EL (cell line): Measurements from ENCODE around the gene EEF1AKMT3.
"Not testable (repeated sequence)": the region's sequence is repeated elsewhere in the genome, so short reads cannot be mapped to it uniquely, and the experiment has no call there.

Experiments
- DNase-seq: peaks from one replicate; pipeline ENCODE4 v3.0.0-alpha.2; 2016

The EEF1AKMT3 gene

DNA sequence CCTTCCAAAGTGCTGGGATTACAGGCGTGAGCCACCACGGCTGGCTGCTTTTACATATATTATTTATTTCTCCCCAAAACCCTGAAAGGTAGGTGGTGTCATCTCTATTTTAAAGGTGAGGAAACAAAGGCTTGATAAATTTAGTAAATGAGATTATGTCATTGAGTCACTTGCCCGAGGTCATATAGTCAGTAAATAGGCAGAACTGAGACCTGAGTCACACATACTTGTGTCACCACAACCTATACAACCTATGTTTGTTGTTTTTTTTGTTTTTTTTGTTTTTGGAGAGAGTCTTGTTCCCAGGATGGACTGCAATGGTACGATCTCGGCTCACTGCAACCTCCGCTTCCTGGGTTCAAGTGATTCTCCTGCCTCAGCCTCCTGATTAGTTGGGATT is 22.9 kb downstream of the EEF1AKMT3 start:
- peak; percentile 52 for DNase-seq

DNA sequence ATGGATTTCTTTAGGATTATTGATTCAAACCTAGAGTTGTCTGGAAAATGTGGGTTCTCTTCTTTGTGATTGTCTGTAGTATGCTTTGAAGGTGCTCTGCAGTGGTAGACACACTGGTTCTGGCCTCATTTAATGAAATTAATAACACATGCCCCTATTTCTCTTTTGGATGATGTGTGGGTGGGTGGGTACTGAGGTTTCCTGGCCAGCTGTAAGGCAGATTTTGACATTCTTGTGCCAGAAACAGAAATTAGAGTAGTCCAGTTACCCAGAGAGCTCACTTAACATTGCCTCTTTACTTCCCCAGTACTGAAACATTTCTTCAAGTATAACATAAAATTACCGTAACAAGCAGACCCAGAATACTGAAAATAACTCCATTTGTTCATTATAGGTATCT is 24.6 kb downstream of the EEF1AKMT3 start:
- no peak for DNase-seq

DNA sequence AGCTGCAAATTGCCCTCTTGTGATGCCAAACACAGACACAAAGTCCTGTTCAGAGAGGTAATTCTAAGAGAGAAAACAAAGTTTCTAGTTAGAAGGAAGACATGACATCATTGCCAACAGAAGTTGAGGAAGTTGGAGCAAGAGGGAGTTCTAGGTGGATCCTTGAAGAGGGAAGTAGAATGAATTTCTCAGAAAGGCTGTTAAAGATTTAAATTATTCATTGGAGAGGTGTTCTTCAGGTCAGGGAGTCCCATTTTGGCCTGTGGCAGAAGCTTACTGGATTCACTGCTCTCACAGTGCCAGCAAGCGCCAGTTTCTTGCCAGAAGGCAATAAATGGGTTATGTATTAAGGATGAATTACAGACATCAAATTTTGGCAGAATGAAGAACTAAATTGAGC is 25.5 kb downstream of the EEF1AKMT3 start:
- DNase-seq = no peak

DNA sequence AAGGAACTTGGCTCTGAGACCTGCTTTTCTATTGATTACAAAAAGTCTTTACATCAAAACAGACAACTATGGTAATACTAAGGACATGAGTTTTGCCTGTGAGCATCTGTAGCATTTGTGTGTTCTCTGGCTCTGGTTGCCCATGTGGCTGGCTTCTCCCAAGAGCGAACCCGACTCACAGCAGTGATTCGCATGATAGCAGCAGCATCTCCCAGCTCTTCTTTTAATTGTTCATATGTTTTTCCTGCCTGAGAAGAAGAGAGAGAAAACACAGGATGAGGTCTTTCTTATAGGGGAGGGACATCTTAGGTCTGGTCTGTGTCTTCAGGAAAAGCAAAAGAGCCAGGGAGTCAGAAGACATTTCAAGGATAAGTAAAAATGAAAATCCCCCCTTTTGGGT is 28.6 kb downstream of the EEF1AKMT3 start:
- DNase-seq = no peak

DNA sequence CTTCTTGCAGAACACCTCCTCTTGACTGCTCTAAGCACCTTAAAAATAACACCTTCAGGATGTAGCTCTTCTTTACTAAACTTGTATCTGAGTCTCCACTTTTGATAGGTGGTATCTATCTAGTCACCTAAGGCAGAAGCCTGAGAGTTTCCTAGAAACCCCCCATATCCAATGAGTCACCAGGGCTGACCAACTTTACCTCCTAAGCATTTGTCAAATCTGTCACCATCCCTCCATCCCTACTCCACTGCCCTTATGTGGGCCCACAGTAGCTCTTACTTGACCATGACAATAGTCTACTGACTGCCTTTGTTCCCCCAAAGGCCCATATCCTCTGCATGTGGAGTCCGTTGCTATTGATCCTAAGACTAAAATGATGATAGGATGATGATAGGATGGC is 30.2 kb downstream of the EEF1AKMT3 start:
- no peak for DNase-seq

DNA sequence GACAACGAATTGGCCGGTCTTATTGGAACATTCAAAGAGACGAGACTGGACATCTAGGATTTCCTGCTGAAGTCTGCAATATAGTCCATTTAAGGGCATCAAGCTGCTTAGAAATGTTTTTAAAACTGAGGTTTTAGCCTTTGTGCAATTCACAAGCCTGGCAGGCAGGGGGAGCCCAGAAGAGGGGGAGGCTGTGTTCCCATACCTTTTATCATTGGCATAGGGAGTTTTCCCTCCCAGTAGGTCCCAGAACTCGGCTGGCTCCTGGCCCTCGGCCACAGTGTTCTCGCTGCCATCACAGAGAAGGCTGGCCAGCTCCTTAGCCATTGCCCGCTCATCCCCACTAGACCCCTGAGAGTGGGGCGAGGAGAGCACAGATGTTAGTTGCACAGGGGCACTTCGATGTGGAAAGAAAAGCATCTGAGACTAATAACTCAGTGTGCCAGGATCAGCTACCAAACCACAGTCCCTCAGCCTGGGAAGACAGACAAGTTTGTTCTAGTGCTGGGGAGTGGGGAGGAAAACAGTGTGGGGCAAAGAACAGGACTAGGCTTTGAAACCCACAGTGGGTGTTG is 31.0 kb downstream of the EEF1AKMT3 start:
- peak; percentile 61 for DNase-seq

DNA sequence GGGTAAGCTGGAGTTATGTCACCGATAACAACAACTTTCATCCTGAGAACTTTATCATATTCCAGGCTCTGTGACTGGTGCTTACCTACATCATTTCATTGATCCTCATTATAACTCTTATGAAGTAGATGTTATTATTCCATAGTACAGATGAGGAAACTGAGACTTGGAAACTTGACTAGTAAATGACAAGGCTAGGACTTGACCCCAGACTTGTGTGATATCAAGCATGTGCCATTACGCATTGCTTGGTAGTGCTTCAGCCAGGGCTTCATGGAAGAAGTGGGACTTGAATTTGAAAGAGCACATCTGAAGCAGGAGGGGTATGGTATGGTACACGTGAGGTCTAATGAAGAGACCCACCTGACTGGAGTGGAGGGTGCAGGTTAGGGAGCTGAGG is 34.3 kb downstream of the EEF1AKMT3 start:
- DNase-seq = no peak

DNA sequence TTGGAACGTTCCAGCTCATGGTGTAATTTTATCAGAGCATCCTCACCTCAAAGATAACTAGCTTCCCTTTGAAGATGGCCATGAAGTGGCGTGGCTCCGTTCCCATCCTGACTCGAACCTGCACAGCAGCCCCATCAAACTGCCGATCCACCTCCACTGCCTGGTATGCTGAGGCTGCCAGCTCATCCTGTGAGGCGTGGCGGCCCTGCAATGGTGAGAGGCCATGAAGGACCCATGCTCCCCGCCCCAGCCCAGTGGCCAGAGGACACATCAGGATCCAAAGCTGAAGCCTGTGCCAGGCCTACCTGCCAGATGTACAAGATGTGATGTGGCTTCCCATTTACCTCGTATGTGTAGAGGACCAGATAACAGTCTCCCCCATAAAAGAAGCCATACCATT is 34.9 kb downstream of the EEF1AKMT3 start:
- no peak for DNase-seq

DNA sequence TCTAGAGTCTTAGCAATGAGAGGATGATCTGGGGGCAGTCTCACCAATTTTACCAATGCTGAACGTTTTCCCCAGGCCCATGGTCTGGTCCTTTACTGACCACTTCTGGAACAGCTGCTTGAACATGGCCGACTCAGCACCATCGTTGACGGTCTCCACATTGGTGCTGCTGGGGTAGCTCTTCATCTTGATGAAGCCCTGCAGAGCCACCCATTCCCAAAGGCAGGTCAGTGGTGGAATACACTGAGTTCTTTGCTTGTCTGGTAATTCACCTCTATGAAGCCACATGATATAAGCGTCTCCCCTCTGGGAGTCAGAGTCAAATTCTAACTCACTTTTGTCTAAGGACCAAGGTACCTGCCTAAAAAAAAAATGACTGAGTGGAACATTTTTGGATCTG is 35.9 kb downstream of the EEF1AKMT3 start:
- no peak for DNase-seq

DNA sequence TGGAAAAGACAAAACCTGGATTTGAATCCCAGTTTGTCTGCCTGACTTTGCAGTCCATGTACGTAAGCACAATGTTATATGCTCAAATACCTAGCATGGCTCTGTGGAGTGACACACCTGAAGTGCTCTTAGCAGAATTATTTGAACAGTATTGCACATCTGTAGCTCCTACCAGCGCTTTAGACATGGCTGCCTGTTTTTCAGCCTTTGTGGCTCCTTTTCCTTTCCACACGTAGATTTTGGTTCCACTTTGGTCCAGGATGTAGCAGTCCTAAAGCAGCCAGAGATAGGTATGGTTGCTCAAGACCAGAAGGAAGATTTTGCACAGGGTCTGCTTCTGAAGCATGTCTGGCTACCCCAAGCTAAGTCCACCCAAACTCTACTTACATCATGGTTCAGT is 37.0 kb downstream of the EEF1AKMT3 start:
- DNase-seq = no peak

DNA sequence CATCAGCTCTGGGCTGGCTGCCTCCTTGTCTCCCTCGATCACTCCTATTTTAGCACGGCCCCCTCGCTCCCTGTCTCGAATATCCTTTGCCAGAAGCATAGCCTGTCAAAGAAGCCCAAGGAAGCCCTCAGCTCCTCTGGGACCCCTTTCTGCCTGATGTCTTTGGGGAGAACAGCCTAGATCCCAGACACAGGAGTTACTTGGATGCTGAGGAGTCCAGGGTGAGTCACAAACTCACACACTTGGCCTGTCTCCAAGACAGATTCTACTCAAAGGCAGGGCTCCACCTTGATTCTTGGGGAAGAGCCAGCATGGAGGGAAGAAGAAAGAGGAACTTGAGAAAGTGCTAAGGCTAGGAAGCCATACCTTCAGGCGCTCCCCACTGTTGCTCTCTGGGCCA is 38.0 kb downstream of the EEF1AKMT3 start:
- peak; percentile 55 for DNase-seq

DNA sequence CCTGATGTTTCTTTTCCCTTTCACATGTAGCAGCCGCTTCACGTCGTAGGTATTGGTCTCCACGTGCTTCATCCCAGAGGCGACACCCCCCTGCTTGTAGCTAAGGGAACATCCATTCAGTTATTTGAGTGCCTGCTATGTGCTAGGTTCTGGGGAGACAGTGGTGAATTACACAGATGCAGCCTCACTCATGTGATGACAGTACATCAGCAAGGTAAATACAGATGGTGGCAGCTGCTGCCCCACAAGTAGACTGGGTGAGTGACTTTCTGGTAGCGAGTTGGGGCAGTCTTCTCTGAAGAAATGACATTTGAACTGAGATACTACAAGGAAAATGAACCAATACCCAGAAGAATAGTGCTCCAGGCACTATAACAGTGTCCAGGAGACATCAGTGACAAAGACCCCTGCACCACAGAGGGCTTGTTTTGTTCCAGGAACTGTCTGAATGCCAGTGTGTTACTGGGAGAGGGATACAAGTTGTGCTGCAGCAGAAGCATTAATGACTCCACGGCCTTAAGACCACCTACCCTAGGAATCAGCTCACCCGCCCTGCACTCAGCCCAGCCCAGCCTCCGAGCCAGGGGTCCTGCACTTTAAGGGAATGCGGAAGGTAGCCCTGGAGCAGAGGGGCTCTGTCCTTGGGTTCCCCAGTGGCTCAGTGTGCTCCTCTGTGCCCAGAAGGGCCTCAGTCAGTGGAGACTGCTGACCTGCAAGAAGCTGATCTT is 38.8 kb downstream of the EEF1AKMT3 start:
- DNase-seq = no peak

DNA sequence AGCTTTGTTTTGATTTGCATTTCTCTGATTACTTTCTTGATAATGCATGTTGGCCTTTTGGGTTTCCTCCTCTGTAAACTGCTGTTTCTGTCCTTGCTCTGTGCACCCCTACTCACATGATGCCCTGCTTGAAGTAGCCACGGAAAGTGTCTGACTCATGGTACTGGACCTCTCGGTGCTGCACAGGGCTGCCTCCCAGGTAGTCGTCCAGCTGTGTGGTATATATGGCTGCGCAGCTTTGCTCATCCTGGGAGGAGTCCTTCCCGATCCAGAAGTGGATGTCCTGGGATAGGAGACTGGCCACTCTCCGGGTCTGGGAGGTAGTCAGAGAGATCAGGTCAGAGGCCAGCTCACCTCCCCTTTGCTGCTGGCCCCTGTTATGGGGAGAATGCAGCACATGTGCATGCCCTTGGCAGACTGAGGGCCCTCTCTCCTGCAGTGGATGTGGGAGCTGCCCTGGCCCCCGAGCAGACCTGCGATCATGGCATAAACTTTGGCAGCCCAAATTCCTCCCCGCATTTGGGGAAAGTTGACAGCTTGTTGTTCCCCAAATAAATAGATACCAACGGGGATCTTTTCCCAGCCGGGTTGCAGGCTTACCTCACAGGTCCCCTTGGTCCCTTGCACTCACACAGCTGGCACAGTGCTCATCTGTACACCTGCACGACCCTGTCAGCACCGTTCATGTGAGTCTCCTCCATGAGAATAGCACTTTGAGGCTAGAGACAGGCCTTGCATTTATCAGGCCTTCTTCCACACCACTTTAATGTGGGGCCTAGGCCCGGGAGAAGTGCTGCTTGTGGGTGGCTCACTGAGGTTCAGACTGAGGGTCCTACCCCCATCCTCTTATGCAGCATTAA is 40.9 kb downstream of the EEF1AKMT3 start:
- no peak for DNase-seq

DNA sequence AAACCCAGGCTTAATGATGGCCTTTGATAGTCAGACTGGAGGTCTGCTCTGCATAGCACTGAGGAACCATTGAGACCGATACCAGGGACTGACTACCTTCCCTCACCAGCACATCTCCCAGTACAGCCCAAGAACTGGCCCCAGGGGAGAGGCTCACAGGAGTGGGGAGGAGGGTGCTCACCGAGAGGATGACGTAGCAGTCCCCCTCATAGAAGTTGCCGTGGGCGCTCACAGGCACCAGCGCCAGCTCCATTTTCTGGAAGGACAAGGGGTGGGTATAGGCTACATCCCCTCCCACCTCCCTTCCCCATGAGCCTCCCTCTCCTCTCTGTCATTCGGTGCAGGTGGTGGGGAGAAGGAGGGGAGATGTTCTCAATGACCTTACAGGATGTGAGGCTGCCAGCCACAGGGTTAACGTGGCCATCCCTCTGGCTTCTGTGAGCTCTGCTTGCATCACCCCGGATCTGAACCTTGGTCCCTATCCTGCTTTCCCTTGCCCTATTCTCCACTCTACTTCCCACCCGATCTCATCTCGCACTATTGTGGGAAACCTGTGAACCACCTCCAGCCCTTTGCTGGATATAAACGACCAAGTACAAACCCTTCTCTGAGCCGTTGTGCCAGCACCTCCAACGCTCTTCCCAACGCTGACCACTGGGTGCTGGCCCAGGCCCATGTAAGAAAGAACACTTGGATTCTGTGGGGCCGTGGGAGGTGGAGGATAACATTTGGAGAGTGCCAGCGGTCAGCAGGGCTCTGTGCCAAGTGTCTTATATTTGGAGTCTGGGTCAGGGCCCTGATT is 41.8 kb downstream of the EEF1AKMT3 start:
- DNase-seq = no peak

DNA sequence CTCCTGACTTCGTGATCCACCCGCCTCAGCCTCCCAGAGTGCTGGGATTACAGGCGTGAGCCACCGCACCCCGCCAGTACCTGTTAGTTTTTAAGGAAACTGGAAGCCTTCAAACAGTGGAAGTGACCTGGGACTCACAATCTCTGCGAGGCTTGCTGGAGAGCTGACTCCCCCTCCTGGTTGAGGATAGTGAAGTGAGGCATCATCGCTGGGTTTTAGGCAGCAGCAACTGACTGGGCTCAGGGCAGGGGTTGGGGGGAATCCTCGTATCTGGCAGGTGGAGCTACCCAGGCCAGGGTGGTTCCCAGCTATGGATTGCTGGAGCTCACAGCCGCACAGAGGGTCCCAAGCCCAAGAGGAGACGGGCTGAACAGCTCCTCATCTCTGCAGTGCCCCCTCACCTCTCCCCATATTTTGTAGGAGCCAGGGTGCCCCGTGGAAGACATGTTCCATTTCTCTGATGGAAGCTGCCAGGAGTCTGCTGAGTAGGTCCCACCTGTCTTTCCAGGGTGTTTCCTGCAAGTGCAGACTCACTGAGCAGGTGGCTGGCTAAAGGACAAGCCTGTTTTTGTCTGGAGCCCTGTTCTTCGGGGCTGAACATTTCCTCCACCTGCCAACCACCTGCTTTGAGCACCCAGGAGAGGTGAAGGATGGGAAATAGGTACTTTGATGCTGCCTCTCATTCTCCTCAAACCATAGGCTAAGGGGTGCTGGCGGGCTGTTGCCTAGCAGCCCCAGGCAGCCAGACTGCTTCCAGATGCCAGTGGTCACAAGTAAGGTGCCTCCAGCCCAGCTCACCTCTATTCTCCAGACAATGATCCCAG is 43.0 kb downstream of the EEF1AKMT3 start:
- DNase-seq = no peak

DNA sequence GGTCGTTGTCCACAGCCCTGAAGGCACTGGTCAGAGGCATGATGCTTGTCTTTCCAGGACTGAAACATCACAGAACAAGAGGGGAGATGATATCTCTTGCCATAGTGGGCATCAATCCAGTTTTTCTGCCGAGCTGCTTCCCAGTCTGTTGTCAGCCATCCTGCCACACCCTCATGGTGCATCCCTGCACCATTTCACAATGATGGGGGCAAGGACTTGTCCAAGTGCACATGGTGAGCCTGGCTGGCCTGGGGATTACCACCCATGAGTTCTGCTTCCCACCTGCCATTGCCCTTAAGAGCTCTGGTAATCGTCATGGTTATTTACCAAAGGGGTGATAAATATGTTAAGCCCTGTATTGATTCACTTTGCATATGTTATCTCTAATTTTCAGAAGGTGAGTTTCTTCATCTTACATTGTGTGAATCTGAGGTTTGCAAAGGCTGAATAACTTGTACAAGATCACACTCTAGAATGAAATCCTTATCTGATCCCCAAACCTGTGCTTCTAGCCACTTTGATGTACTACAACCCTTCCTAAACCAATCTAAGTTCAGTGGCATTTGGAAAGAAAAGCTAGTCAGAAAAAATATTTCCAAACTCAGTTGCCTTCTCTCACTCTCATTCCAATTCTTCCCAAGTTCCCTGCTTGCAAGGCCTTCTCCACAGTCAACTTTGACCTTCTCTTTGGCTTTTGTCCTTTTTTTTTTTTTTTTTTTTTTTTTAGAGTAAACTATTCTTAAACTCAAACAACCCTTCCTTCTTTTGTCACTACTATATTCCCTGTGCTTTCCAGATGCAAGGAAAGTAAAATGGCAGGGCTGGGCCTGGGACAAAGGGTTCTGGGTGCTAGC is 43.8 kb downstream of the EEF1AKMT3 start:
- DNase-seq = no peak

DNA sequence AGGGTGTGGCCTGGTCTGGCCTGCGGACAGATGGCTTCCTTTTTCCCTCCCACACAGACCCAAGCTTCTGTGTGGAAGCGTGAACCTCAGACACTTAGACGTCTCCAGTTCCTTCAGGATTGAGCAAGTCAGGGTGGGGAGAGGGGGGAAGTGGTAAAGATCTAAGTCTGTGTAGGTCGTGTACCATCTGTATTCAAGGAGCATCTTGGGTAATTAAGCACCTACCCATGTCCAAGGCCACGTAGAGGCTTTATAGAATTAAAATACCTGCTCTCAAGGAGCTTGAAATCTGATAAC is 44.4 kb downstream of the EEF1AKMT3 start:
- no peak for DNase-seq

DNA sequence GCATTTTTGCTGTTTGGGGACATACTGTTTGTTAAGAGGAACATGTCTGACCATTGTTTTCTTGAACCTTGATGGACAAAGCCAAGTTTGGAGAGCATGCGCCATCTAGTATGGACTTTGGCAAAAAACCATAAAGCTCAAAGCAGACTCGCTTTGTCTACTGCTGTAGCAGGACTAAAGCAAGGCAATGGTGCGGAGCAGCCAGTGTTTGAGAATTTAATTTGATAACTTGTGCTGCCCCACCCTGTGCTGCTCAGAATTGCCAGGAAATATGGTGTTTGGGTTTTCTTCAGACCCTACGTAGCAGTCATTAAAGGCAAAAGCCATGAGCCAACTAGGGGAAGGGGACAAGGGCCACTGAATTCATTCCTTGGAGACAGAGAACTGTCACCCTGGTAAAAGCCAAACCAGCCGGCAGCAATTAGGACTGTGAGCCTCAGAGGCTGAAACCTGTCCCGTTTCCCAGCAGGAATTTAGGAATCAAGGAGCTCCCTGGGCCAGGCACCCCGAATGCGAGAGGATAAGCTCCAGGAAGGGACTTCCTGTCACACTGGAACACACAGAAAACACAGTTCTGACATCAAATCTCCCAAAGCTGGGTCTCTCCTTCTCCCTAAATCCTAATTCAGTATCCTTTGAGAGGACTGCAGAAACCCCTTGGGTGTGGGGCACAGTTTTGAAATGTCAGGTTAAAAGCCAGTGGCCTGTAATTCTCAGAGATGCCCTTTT is 45.0 kb downstream of the EEF1AKMT3 start:
- DNase-seq = no peak

DNA sequence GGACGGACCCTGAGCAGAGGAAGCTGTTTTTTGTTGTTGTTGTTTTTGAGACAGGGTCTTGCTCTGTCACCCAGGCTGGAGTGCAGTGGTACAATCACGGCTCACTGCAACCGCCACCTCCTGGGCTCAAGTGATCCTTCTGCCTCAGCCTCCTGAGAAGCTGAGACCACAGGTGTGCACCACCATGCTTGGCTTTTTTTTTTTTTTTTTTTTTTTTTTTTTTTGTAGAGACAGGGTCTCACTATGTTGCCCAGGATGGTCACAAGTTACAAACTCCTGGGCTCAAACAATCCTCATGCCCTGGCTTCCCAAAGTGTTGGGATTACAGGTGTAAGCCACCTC is 45.5 kb downstream of the EEF1AKMT3 start:
- not testable (repeated sequence) for DNase-seq

DNA sequence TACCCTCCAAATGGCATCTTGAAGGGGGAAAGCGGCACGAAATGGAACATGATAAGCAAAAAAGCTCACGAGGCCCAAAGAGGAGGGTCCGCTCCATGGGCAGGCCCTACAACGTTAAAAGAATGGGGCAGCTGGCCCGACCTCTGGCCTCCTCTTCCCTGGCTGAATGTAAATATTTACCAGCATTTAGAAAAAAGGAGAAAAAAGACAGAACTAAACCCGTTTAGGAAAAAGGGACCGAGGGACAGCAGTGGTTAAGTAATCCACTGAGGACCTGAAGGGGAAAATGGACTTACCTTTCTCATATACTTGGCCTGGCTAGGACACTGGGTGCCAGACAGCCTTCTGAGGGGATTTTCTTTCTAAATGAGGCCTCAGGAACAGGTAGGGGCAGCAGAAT is 47.7 kb downstream of the EEF1AKMT3 start:
- DNase-seq = not testable (repeated sequence)

DNA sequence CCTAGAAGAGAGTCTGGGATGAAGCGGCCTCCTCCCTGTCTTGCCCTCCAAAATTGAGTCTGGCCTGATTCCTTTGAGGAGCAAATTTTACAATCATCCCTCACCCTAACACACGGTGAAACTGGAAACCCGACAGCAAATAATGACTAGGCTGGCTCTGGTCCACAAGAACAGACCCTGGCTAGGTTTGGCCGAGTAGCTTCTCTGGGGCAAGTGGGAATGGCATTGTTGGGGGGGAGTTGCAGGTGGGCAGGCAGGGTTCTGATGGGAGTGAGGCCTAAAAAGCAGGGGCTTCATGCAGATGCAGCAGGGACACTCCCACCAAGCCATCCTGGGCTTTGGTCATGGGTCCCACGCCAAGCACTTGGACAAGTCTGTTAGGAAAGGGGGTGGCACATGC is 48.6 kb downstream of the EEF1AKMT3 start:
- DNase-seq = not testable (repeated sequence)
